H54 (cell line): ENCODE measurements around the gene CALHM6.

Experiments
- DNase-seq: peaks from one replicate; pipeline ENCODE4 v3.0.0; 2011; ENCODE audit warnings: low spot score, mixed read lengths; ENCODE audit not compliant: insufficient read length
- FAIRE-seq: peaks from 3 replicates; lab custom pipeline; 2011; peaks lifted over from hg19 to GRCh38; lab: Jason Lieb, UNC
- POLR2A ChIP-seq: IDR thresholded peaks from 2 replicates; pipeline ENCODE4 v1.6.1; 2011; ENCODE audit warnings: low read depth, mild to moderate bottlenecking, low read length

CALHM6 gene

GRCh38 chr6:116436586-116436985 lies 24.6 kb upstream of the CALHM6 start:
- no peak for FAIRE-seq
- no peak for DNase-seq
- TF ChIP-seq POLR2A, result no peak

- FAIRE-seq (no peak), DNase-seq (no peak)
- no peak for TF ChIP-seq POLR2A
These were observed 23.5 kb upstream of the CALHM6 start for GRCh38 chr6:116437656-116438055.

- FAIRE-seq (no peak), DNase-seq (no peak)
These were observed 22.4 kb upstream of the CALHM6 start for GRCh38 chr6:116438590-116439448.

GRCh38 chr6:116439522-116440051 lies 21.6 kb upstream of the CALHM6 start:
- no peak for TF ChIP-seq POLR2A
- no peak for FAIRE-seq
- no peak for DNase-seq

More at GRCh38 chr6:116438590-116439448, 22.4 kb upstream of the CALHM6 start:
- no peak for TF ChIP-seq POLR2A

GRCh38 chr6:116443105-116443504 lies 18.1 kb upstream of the CALHM6 start:
- FAIRE-seq (no peak), DNase-seq (no peak)
- TF ChIP-seq POLR2A, result no peak

GRCh38 chr6:116444092-116444491 lies 17.1 kb upstream of the CALHM6 start:
- TF ChIP-seq POLR2A, result no peak
- DNase-seq (no peak), FAIRE-seq (no peak)

GRCh38 chr6:116444575-116444974 lies 16.6 kb upstream of the CALHM6 start:
- no peak for TF ChIP-seq POLR2A
- DNase-seq (no peak), FAIRE-seq (no peak)

- DNase-seq (no peak), FAIRE-seq (no peak)
- no peak for TF ChIP-seq POLR2A
These were observed 16.1 kb upstream of the CALHM6 start for GRCh38 chr6:116445102-116445501.

- DNase-seq (no peak), FAIRE-seq (no peak)
- no peak for TF ChIP-seq POLR2A
These were observed 14.8 kb upstream of the CALHM6 start for GRCh38 chr6:116446399-116446798.

GRCh38 chr6:116447052-116447451 lies 14.1 kb upstream of the CALHM6 start:
- no peak for DNase-seq
- no peak for FAIRE-seq
- no peak for TF ChIP-seq POLR2A

GRCh38 chr6:116447496-116448011 lies 13.6 kb upstream of the CALHM6 start:
- no peak for TF ChIP-seq POLR2A
- peak; percentile 81 for FAIRE-seq

GRCh38 chr6:116449565-116449964 lies 11.6 kb upstream of the CALHM6 start:
- no peak for TF ChIP-seq POLR2A
- no peak for FAIRE-seq

More at GRCh38 chr6:116447496-116448011, 13.6 kb upstream of the CALHM6 start:
- DNase-seq, result peak; percentile 17

GRCh38 chr6:116450185-116450710 lies 10.9 kb upstream of the CALHM6 start:
- DNase-seq (no peak), FAIRE-seq (no peak)
- no peak for TF ChIP-seq POLR2A

More at GRCh38 chr6:116449565-116449964, 11.6 kb upstream of the CALHM6 start:
- DNase-seq, result no peak
